PFSK-1 (cell line): ENCODE data around the gene MGMT.

Experiments used
- POLR2AphosphoS5 ChIP-seq: IDR thresholded peaks from 2 replicates; pipeline ENCODE4 v1.6.1; 2012; ENCODE audit warnings: low read depth, mild to moderate bottlenecking, control low read depth, low read length, moderate library complexity
- TAF1 ChIP-seq: IDR thresholded peaks from 2 replicates; pipeline ENCODE4 v1.6.1; 2012; ENCODE audit warnings: low read length, control low read depth, borderline replicate concordance; ENCODE audit not compliant: insufficient read depth
- TF ChIP-seq, protein P1 (sequence below), 2 experiments: IDR thresholded peaks; 2 replicates each; pipeline versions ENCODE4 v1.6.1 to v1.8.0; 2011 to 2012; ENCODE audit warnings: low read depth in 2 of 2, low read length in 2 of 2, control low read depth in 1 of 2, inconsistent platforms in 1 of 2, mild to moderate bottlenecking in 1 of 2, moderate library complexity in 1 of 2; ENCODE audit not compliant: insufficient read depth in 1 of 2

DNA sequence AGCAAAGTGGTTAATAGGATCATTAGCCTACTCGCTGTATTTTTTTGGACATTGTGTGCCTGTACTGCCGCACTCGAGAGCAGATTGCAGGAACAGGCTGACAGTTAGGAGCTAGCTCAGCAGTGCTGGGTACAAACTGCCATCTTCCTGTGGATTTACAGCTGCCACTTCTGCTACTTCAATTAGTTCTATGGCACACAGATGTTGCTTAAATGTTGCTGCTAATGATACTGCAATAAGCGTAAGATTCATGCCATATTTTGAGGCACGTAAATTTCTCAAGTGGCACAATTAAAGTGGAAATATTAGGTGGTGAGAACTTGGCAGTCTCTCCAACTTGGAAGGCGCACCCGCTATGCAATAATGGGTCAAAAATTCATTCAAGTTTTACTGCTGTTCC, 325.1 kb downstream of the MGMT start:
- no peak for TF ChIP-seq TAF1
- TF ChIP-seq POLR2AphosphoS5 = no peak
- TF ChIP-seq, protein P1, sequence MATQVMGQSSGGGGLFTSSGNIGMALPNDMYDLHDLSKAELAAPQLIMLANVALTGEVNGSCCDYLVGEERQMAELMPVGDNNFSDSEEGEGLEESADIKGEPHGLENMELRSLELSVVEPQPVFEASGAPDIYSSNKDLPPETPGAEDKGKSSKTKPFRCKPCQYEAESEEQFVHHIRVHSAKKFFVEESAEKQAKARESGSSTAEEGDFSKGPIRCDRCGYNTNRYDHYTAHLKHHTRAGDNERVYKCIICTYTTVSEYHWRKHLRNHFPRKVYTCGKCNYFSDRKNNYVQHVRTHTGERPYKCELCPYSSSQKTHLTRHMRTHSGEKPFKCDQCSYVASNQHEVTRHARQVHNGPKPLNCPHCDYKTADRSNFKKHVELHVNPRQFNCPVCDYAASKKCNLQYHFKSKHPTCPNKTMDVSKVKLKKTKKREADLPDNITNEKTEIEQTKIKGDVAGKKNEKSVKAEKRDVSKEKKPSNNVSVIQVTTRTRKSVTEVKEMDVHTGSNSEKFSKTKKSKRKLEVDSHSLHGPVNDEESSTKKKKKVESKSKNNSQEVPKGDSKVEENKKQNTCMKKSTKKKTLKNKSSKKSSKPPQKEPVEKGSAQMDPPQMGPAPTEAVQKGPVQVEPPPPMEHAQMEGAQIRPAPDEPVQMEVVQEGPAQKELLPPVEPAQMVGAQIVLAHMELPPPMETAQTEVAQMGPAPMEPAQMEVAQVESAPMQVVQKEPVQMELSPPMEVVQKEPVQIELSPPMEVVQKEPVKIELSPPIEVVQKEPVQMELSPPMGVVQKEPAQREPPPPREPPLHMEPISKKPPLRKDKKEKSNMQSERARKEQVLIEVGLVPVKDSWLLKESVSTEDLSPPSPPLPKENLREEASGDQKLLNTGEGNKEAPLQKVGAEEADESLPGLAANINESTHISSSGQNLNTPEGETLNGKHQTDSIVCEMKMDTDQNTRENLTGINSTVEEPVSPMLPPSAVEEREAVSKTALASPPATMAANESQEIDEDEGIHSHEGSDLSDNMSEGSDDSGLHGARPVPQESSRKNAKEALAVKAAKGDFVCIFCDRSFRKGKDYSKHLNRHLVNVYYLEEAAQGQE (IDR thresholded peaks at IDR 0.05; ENCODE audit: insufficient read depth in 1 of 2, low read depth in 2 of 2, low read length in 2 of 2) = no peak
